ENCODE data around the gene M1AP. TPM values are rescaled to one million over a fixed set of nuclear protein-coding genes. Genes with fewer than 3 reads are reported as not detected.

M1AP gene
- total and polyA plus RNA-seq, 3 donors from 2014 or later, result 11.7 to 21.4 (median 14.0) TPM

DNA sequence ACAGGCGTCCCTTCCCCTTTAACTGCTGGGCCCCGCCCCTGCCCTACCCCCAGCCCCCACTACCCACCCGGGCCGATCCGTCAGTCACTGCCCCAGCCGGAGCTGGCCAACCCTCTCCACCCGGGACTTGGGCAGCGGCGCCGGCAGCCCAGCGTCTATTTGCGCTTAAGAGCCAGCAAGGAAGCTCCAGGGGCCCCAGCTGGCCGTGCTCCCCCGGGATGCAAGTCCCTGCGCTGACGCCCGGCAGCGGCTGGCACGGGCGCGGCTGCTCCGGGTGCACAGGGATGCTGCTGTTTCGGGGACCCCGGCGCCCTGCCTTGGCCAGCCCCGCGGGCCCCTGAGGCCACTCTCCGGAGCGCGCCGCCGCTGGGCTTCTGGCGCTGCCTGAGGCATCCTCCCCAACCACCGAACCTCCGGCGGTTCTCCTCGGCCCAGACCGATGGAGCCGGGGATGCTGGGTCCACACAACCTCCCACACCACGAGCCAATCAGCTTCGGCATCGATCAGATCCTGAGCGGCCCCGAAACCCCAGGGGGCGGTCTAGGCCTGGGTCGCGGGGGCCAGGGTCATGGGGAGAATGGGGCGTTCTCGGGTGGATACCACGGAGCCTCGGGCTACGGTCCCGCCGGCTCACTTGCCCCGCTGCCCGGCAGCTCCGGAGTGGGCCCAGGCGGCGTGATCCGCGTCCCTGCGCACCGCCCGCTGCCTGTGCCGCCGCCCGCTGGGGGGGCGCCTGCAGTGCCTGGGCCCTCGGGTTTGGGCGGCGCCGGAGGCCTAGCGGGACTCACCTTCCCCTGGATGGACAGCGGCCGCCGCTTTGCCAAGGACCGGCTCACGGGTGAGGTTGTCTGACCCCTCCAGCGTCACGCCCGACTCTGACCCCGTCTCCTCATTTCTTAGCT is 133.5 kb downstream of the M1AP start, which contains the start of gene TLX2:
Gene TLX2 (plus strand): TSS at position 83 of the 903 bp plus-strand sequence. CDS start 357 bp downstream, at position 440.
- TF ChIP-seq, protein P1, sequence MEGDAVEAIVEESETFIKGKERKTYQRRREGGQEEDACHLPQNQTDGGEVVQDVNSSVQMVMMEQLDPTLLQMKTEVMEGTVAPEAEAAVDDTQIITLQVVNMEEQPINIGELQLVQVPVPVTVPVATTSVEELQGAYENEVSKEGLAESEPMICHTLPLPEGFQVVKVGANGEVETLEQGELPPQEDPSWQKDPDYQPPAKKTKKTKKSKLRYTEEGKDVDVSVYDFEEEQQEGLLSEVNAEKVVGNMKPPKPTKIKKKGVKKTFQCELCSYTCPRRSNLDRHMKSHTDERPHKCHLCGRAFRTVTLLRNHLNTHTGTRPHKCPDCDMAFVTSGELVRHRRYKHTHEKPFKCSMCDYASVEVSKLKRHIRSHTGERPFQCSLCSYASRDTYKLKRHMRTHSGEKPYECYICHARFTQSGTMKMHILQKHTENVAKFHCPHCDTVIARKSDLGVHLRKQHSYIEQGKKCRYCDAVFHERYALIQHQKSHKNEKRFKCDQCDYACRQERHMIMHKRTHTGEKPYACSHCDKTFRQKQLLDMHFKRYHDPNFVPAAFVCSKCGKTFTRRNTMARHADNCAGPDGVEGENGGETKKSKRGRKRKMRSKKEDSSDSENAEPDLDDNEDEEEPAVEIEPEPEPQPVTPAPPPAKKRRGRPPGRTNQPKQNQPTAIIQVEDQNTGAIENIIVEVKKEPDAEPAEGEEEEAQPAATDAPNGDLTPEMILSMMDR (IDR thresholded peaks at IDR 0.05), result no peak
- TF ChIP-seq POLR2A (IDR thresholded peaks at IDR 0.05), result no peak
- H3K36me3 ChIP-seq (ENCODE audit: low read depth, missing control alignments), result no peaks in the 10 kb centered on the region
- H3K9me3 ChIP-seq, result no peaks in the 10 kb centered on the region
- intact Hi-C loops (cut with DNase I; ENCODE audit: low total_unique reads), result no loop called here
- no peak within 1 kb of the TSS for H3K27ac ChIP-seq
- H3K4me3 ChIP-seq, result peak within 1 kb of the TSS; percentile 18 to 60
- peaks cover 5% of the 10 kb centered on the region for H3K4me1 ChIP-seq
- 4 to 17% methylated on average over 4 to 64 of the region's 82 CpGs for WGBS, 2 donors
- H3K27me3 ChIP-seq, result no peaks in the 10 kb centered on the region
- no peak for DNase-seq

DNA sequence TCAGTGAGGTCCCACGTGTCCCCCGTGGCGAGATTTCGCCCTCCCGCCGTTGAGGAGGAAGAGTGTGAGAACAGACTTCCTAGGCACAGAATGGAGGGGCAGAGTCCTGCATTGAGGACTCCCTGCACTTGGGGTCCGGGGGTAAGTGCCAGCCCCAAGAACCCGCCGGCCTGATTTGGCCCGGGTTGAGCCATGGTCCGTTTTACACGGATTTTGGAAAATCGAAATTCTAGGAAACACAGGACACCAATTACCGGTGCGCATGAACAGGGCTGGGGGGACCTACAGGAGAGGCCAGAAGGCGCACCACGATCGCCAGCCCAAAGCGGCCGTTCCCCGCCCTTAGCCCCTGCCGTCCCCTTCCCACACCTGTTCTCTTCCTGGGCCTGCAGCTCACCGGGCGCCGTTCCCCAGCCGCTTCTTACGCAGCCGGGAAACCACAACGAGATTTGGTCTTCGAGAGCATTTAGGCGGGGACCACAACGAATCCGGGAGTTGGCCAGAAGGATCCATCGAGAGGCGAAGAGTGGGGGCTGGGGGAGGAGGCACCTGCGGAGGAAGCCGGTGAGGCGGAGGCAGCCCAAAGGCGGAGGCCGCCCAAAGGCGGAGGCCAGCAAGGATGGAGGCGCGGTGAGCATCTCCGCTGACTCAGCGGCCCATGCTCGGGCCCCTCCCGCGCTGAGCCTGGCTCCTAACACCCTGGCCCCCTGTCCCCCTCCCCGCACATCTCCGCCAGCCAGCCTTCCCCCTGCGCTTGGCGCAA is 134.3 kb downstream of the M1AP start:
- TF ChIP-seq, protein P1 (IDR thresholded peaks at IDR 0.05), result no peak
- TF ChIP-seq POLR2A (IDR thresholded peaks at IDR 0.05), result no peak
- peak overlapping the region; percentile 7 to 60 for H3K4me3 ChIP-seq
- H3K9me3 ChIP-seq, result no peaks in the 10 kb centered on the region
- intact Hi-C loops (cut with DNase I; ENCODE audit: low total_unique reads), result no loop called here
- H3K27me3 ChIP-seq, result no peaks in the 10 kb centered on the region
- H3K27ac ChIP-seq, result no peak overlapping the region
- H3K4me1 ChIP-seq, result peaks cover 5% of the 10 kb centered on the region
- H3K36me3 ChIP-seq (ENCODE audit: low read depth, missing control alignments), result no peaks in the 10 kb centered on the region
- DNase-seq, result no peak
- 4 to 5% methylated on average over 28 to 52 of the region's 52 CpGs for WGBS, 2 donors

DNA sequence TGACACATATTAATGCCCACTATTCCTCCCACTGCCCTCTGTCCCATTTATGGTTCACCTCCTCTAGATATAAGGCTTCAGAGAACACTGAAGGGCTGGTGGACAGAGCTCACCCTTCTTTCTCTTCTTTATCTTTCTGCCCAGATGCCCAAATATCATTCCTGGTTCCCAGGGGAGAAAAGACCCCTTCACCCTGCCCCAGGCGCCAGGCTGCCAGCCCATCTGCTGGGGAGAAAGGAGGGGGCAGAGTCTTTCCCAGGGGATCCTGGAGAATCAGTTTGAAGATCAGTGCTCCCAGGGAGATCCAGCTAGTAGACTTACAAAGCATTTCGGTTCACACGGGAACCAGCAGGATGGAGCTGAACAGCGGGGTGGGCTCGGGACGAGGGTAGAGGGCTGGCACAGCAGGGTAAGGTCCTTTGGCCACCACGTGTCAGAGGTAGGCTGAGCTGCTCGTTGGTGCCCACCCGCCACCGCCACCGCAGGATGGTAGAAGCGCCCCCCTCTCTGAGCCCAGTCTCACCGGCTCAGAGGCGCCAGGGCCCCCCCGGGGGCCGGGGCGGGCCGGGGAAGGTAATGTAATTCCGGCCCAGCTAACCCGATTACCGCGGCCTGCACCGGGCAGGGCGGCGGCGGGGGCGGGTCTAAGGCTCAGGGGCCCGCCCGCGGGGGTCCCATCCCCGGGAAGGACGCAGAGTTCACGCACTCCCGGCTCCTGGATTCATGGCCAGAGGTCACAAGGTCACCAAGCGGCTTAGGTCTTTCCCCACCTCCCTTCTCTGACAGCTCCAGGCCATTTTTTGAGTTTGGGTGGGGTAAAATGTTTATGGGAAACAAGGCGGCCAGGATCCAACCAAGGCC is 135.2 kb downstream of the M1AP start:
- Histone ChIP-seq H3K27ac (no peak overlapping the region), H3K36me3 (ENCODE audit: low read depth, missing control alignments) (no peaks in the 10 kb centered on the region), H3K4me1 (peaks cover 11% of the 10 kb centered on the region), H3K27me3 (no peaks in the 10 kb centered on the region), H3K9me3 (no peaks in the 10 kb centered on the region), H3K4me3 (no peak overlapping the region)
- TF ChIP-seq, protein P1 (IDR thresholded peaks at IDR 0.05), result no peak
- no peak for TF ChIP-seq POLR2A (IDR thresholded peaks at IDR 0.05)
- 0 to 6% methylated on average over 3 to 35 of the region's 36 CpGs for WGBS, 2 donors
- intact Hi-C loops (cut with DNase I; ENCODE audit: low total_unique reads), result no loop called here
- no peak for DNase-seq

DNA sequence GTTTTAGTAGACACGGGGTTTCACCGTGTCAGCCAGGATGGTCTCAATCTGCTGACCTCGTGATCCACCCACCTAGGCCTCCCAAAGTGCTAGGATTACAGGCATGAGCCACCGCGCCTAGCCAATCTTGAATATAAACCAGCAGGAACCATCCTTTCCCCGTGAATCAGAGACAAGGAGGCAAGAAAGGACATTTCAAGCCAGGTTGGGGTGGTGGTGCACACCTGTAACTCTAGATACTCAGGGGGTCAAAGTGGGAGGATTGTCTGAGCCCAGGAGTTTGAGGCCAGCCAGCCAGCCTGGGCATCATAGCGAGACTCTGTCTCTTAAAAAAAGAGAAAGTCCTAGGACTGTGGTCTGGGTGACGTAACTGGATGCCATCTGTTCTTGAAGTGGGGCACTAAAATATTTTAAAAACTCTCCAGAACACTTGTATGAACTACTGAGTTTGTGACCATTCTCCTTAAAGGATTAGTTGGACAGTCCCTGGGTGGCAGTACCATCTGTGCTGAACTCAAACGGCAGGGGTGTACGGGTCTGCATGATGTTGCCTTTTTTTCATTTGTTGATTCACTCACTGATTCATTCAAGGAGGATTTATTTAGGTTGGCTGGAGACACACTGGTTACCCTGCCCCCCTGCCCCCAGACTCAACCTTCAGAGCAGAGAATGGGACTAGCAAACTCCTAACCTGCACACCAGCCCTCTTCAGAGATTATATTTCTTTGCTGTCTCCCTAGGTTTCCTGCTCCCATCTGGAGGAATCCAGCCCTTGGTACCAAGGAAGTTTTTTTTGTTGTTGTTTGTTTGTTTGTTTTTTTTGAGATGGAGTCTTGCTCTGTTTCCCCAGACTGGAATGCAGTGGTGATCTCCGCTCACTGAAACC is 136.8 kb downstream of the M1AP start:
- no peaks in the 10 kb centered on the region for H3K27me3 ChIP-seq
- 38 to 44% methylated on average over 11 of the region's 11 CpGs for WGBS, 2 donors
- H3K4me1 ChIP-seq, result peaks cover 11% of the 10 kb centered on the region
- TF ChIP-seq POLR2A (IDR thresholded peaks at IDR 0.05), result no peak
- TF ChIP-seq, protein P1 (IDR thresholded peaks at IDR 0.05), result no peak
- no peak for DNase-seq
- no peaks in the 10 kb centered on the region for H3K36me3 ChIP-seq (ENCODE audit: low read depth, missing control alignments)
- no peak overlapping the region for H3K27ac ChIP-seq
- H3K9me3 ChIP-seq, result no peaks in the 10 kb centered on the region
- intact Hi-C loops (cut with DNase I; ENCODE audit: low total_unique reads), result no loop called here
- H3K4me3 ChIP-seq, result no peak overlapping the region
